Tibial nerve (tissue), 4 donors: ENCODE measurements around the gene LSAMP.

Experiments used
- EP300 ChIP-seq, 2 donors: sonication (generic); formaldehyde crosslinking; IDR thresholded peaks; one replicate each; pipeline ENCODE4 v1.6.1; 2017; ENCODE audit warnings: antibody characterized with exemption in 2 of 2, mild to moderate bottlenecking in 1 of 2
- POLR2A ChIP-seq, 2 donors: fragments of 450-650 bp; IDR thresholded peaks; one replicate each; pipeline ENCODE4 v1.6.1; 2017; ENCODE audit warnings: antibody characterized with exemption in 2 of 2, mild to moderate bottlenecking in 2 of 2, moderate library complexity in 2 of 2
- TF ChIP-seq, protein P1 (sequence below), 5 experiments: fragments of 200-600 bp in 3 of 5; fragments of 450-650 bp in 2 of 5; sonication (generic) in 3 of 5; IDR thresholded peaks; one replicate each; pipeline ENCODE4 v1.5.1; 2016 to 2019; ENCODE audit warnings: antibody characterized with exemption in 5 of 5, mild to moderate bottlenecking in 3 of 5, moderate library complexity in 2 of 5

DNA sequence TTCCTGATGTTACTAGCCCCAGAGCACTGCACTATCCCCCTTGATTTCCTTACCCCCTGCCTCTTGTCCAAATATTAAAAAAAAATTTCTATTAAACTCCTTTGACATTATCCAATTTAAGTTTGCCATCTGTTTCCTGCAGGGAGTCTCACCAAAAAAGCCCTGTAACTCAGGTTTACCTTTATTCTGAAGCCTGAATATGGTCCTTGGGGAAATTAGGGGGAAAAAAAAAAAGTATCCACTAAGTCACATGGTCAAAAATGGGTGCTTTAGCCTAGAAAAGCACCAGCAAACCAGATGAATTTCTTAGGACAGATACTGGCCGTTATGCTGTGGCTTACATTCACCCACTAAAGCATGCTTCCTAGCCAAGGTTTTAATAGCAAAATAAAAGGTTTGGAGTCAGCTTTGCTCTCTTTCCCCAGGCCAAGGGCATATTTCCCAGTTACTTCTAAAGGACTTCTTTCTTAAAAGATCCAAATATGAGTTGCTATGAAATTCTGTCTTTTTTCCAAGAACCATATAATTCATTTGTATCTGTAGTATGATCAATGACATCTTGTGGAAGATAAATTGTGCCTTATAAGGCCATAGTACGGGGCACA lies 394.9 kb downstream of the LSAMP start:
- TF ChIP-seq, protein P1, sequence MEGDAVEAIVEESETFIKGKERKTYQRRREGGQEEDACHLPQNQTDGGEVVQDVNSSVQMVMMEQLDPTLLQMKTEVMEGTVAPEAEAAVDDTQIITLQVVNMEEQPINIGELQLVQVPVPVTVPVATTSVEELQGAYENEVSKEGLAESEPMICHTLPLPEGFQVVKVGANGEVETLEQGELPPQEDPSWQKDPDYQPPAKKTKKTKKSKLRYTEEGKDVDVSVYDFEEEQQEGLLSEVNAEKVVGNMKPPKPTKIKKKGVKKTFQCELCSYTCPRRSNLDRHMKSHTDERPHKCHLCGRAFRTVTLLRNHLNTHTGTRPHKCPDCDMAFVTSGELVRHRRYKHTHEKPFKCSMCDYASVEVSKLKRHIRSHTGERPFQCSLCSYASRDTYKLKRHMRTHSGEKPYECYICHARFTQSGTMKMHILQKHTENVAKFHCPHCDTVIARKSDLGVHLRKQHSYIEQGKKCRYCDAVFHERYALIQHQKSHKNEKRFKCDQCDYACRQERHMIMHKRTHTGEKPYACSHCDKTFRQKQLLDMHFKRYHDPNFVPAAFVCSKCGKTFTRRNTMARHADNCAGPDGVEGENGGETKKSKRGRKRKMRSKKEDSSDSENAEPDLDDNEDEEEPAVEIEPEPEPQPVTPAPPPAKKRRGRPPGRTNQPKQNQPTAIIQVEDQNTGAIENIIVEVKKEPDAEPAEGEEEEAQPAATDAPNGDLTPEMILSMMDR (IDR thresholded peaks at IDR 0.05): no peak
- TF ChIP-seq POLR2A (IDR thresholded peaks at IDR 0.05) (no peak), EP300 (IDR thresholded peaks at IDR 0.05) (no peak)
